MM.1S (cell line): ENCODE results near the gene CHRNA10.

Source experiments
- EZH2phosphoT487 ChIP-seq: fragments of 300-600 bp; sonication (generic); IDR thresholded peaks from 2 replicates; pipeline ENCODE4 v1.6.1; 2018; ENCODE audit warnings: antibody characterized with exemption, low read length
- TF ChIP-seq, protein P1 (sequence below): fragments of 300-600 bp; sonication (generic); IDR thresholded peaks from 2 replicates; pipeline ENCODE4 v1.5.1; 2016; ENCODE audit warnings: antibody characterized with exemption, low read length, mixed read lengths

DNA sequence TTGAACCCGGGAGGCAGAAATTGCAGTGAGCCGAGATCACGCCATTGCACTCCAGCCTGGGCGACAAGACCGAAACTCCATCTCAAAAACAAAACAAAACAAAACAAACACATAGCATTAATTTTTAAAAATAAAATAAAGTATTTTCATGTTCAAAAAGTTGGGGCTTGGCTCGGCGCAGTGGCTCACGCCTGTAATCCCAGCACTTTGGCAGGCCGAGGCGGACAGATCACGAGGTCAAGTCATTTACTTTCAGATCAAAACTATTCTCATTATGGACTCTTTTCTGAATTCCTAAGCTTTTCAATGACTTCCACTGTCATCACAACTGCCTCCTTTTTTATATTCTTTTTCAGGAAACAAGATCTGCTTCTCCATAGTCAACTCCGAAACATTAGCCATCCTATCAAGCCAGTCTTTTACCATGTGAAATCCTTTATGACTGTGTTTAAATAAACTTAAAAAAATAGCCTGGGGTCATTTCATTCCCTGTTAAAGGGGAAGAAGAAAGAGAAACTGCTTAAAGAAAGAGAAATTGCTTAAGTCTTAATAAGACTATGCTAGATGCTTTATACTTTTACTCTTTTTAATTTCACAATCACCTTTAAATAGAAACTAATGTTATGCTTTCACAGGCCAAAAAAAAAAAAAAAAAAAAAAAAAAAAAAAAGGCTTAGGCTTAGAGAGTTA, 13.1 kb upstream of the CHRNA10 start:
- TF ChIP-seq, protein P1, sequence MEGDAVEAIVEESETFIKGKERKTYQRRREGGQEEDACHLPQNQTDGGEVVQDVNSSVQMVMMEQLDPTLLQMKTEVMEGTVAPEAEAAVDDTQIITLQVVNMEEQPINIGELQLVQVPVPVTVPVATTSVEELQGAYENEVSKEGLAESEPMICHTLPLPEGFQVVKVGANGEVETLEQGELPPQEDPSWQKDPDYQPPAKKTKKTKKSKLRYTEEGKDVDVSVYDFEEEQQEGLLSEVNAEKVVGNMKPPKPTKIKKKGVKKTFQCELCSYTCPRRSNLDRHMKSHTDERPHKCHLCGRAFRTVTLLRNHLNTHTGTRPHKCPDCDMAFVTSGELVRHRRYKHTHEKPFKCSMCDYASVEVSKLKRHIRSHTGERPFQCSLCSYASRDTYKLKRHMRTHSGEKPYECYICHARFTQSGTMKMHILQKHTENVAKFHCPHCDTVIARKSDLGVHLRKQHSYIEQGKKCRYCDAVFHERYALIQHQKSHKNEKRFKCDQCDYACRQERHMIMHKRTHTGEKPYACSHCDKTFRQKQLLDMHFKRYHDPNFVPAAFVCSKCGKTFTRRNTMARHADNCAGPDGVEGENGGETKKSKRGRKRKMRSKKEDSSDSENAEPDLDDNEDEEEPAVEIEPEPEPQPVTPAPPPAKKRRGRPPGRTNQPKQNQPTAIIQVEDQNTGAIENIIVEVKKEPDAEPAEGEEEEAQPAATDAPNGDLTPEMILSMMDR: no peak
- no peak for TF ChIP-seq EZH2phosphoT487
